ENCODE measurements around the gene HOXA1.

DNA sequence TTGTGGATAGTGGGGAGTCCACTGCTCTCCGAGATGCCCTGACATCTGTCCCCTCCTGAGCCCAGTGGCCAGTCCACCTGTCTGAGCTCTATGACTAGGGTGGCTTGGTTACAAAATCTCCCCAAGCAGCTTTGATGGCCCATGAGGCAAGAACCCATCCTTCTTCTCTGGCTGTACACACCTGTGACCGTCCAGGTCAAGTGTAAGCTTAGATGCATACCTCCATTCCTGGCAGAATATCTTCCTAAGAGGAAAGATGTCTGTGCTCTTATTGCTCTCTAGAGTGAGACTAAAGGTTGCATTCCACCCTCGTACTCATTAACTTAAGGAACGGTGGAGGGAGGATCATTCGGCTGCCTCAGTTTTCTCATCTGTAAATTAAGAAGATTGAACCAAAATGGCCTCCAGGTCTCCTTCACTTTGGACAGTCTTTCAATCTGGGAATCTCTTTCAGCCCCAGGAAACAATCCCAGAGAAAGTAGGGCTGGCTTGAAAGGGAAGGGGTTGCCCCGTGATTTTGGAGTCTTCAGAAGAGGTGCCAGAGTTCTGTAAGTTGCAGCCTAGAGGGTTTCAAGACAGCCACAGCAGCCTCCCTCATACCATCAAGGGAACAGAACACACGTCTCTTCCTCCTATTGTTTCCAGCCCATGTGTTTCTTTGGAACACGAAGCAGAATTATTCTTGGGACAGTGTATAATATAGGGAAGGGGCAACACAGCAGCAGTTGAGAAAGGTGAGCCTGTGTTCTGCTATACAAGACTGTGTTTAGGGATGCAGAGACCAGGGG is 29.3 kb upstream of the HOXA1 start:
- TF ChIP-seq CTCF (IDR thresholded peaks at IDR 0.05; ENCODE audit: low read length), result no peak
- TF ChIP-seq EZH2phosphoT487 (IDR thresholded peaks at IDR 0.05; ENCODE audit: low read length), result no peak
- no peak for TF ChIP-seq EZH2 (optimal IDR thresholded peaks at IDR 0.05; ENCODE audit: low read depth, low read length)
